Stomach (tissue), 9 donors: ENCODE measurements around the gene RAB3D. TPM values are rescaled to one million over a fixed set of nuclear protein-coding genes. Genes with fewer than 3 reads are reported as not detected.
A peak's percentile ranks its signal among the peaks of the same experiment; 100 is the strongest.

Experiments
- DNase-seq, 2 donors: peaks; one replicate each; pipeline versions ENCODE4 v3.0.0 to v3.0.0-alpha.2; 2013 to 2019
- H3K27ac ChIP-seq, 5 donors: fragments of 200-600 bp in 4 of 5; sonication (generic) in 4 of 5; one replicate each; pipeline ENCODE4 v1.5.1; 2013 to 2019; ENCODE audit warnings: mild to moderate bottlenecking in 1 of 5, moderate library complexity in 1 of 5
- H3K27me3 ChIP-seq, 3 donors: fragments of 200-600 bp; sonication (generic); one replicate each; pipeline ENCODE4 v1.5.1; 2017 to 2019; ENCODE audit warnings: mixed run types in 1 of 3
- H3K36me3 ChIP-seq, 4 donors: fragments of 200-600 bp; sonication (generic); 1 replicate in 3 of 4; 2 replicates in 1 of 4; pipeline ENCODE4 v1.5.1; 2016 to 2019
- H3K4me1 ChIP-seq, 4 donors: fragments of 200-600 bp; sonication (generic); one replicate each; pipeline ENCODE4 v1.5.1; 2016 to 2019
- H3K4me3 ChIP-seq, 4 donors: fragments of 200-600 bp; sonication (generic) in 3 of 4; one replicate each; pipeline ENCODE4 v1.5.1; 2016 to 2019; ENCODE audit warnings: mild to moderate bottlenecking in 1 of 4
- H3K9me3 ChIP-seq, 4 donors: fragments of 200-600 bp; sonication (generic); one replicate each; pipeline ENCODE4 v1.5.1; 2016 to 2019
- EP300 ChIP-seq: sonication (generic); formaldehyde crosslinking; IDR thresholded peaks from one replicate; pipeline ENCODE4 v1.6.1; 2017; ENCODE audit warnings: antibody characterized with exemption
- POLR2A ChIP-seq, 4 donors: fragments of 450-650 bp; IDR thresholded peaks; one replicate each; pipeline ENCODE4 v1.6.1; 2016; ENCODE audit warnings: antibody characterized with exemption in 4 of 4, control low read depth in 2 of 4, mild to moderate bottlenecking in 1 of 4, moderate library complexity in 1 of 4
- POLR2AphosphoS5 ChIP-seq, 3 donors: sonication (generic); formaldehyde crosslinking; IDR thresholded peaks; one replicate each; pipeline ENCODE4 v1.6.1; 2016; ENCODE audit warnings: antibody characterized with exemption in 3 of 3
- WGBS, 5 donors: extraction: QIAGEN DNeasy Blood & Tissue Kit in 3 of 5; methylation state at CpG; one replicate each; pipeline versions ENCODE4 v1.1.5 to v1.1.7; 2013 to 2018; 5-methylcytosine and 5-hydroxymethylcytosine counted together
- intact Hi-C: fragments of 100-400 bp; cut with DNase I; formaldehyde crosslinking; loops from one replicate; pipeline ENCODE4 v1.15.1; 2023; ENCODE audit warnings: low total_unique reads
- polyA plus RNA-seq, 3 donors: library from polyadenylated mRNA; stranded (reverse); fragments of 200-250 nt; gene quantifications; one replicate each; pipeline ENCODE4 v1.2.3, GENCODE V29; 2013
- total RNA-seq, 5 donors: library from RNA; depleted of rRNA; stranded (reverse); fragments of >200 nt; gene quantifications; one replicate each; pipeline versions ENCODE4 v1.1.0 to v1.2.3, GENCODE V29; 2014 to 2016
- TF ChIP-seq, protein P1 (sequence below), 7 experiments: fragments of 450-650 bp in 4 of 7; fragments of 200-600 bp in 3 of 7; sonication (generic) in 3 of 7; IDR thresholded peaks; one replicate each; pipeline ENCODE4 v1.5.1; 2016 to 2019; ENCODE audit warnings: antibody characterized with exemption in 7 of 7, control low read depth in 2 of 7, mild to moderate bottlenecking in 1 of 7
- donor health status: healthy with polysubstance abuse.
- donor health status: Bipolar disorder and iron deficiency.
- donor health status: healthy.

Gene RAB3D
- total and polyA plus RNA-seq, 8 donors, result 11.6 to 63.3 (median 19.0) TPM

- no peak overlapping the region for H3K27ac ChIP-seq
- TF ChIP-seq POLR2AphosphoS5 (IDR thresholded peaks at IDR 0.05) (no peak), EP300 (no peak), POLR2A (IDR thresholded peaks at IDR 0.05) (no peak)
- TF ChIP-seq, protein P1, sequence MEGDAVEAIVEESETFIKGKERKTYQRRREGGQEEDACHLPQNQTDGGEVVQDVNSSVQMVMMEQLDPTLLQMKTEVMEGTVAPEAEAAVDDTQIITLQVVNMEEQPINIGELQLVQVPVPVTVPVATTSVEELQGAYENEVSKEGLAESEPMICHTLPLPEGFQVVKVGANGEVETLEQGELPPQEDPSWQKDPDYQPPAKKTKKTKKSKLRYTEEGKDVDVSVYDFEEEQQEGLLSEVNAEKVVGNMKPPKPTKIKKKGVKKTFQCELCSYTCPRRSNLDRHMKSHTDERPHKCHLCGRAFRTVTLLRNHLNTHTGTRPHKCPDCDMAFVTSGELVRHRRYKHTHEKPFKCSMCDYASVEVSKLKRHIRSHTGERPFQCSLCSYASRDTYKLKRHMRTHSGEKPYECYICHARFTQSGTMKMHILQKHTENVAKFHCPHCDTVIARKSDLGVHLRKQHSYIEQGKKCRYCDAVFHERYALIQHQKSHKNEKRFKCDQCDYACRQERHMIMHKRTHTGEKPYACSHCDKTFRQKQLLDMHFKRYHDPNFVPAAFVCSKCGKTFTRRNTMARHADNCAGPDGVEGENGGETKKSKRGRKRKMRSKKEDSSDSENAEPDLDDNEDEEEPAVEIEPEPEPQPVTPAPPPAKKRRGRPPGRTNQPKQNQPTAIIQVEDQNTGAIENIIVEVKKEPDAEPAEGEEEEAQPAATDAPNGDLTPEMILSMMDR (IDR thresholded peaks at IDR 0.05), result no peak
- WGBS, 5 donors, result 59 to 69% (median 62%) methylated on average over 34 to 35 of the region's 35 CpGs
- peak in 1 of 2 donors; percentile 52 for DNase-seq
- H3K4me3 ChIP-seq, result peak overlapping the region in 1 of 4 donors; percentile 37
- H3K4me1 ChIP-seq, result peaks cover 0 to 18% (median 12%) of the 10 kb centered on the region in 4 donors
- peaks cover 12 to 93% (median 72%) of the 10 kb centered on the region in 4 donors for H3K36me3 ChIP-seq
- H3K9me3 ChIP-seq, result no peaks in the 10 kb centered on the region
- intact Hi-C loops, result no loop called here
- no peaks in the 10 kb centered on the region for H3K27me3 ChIP-seq
These were observed 22.6 kb upstream of the RAB3D start for GRCh38 chr19:11361771-11362731.

GRCh38 chr19:11361037-11361770 lies 21.7 kb upstream of the RAB3D start:
- Histone ChIP-seq H3K4me3 (peak overlapping the region in 3 of 4 donors; percentile 6 to 37 (median 26)), H3K36me3 (peaks cover 12 to 89% (median 68%) of the 10 kb centered on the region in 4 donors), H3K27me3 (no peaks in the 10 kb centered on the region), H3K9me3 (no peaks in the 10 kb centered on the region), H3K27ac (peak overlapping the region in 1 of 5 donors; percentile 39), H3K4me1 (peaks cover 3 to 27% (median 18%) of the 10 kb centered on the region in 4 donors)
- TF ChIP-seq POLR2AphosphoS5 (IDR thresholded peaks at IDR 0.05) (peak in 1 of 3 donors; percentile 12), EP300 (no peak)
- 30 to 51% (median 32%) methylated on average over 25 to 43 of the region's 43 CpGs for WGBS, 5 donors
- intact Hi-C loops, result no loop called here
- DNase-seq, result peak; percentile 88 to 93

DNA sequence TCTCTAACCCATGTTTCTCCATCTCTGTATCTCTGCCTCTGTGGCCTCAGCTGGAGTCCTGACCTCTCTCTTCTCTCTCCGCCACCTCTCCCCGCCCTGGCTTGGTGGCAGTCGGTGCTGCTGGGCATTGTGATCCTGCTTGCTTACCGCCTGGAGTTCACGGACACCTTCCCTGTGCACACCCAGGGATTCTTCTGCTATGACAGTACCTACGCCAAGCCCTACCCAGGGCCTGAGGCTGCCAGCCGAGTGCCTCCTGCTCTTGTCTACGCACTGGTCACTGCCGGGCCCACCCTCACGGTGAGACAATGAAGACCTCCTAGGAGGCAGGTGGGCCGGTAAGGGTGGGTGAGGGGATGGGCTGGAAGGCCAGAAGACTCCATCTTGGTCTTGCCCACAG lies 20.0 kb upstream of the RAB3D start:
- Histone ChIP-seq H3K36me3 (peaks cover 8 to 71% (median 50%) of the 10 kb centered on the region in 4 donors), H3K9me3 (no peaks in the 10 kb centered on the region), H3K4me1 (peaks cover 12 to 42% (median 34%) of the 10 kb centered on the region in 4 donors), H3K4me3 (no peak overlapping the region), H3K27me3 (no peaks in the 10 kb centered on the region), H3K27ac (no peak overlapping the region)
- no peak for DNase-seq
- TF ChIP-seq POLR2AphosphoS5 (IDR thresholded peaks at IDR 0.05), result no peak
- TF ChIP-seq, protein P1 (IDR thresholded peaks at IDR 0.05), result no peak
- TF ChIP-seq POLR2A (IDR thresholded peaks at IDR 0.05), result no peak
- TF ChIP-seq EP300, result no peak
- WGBS, 5 donors, result 82 to 92% (median 87%) methylated on average over 11 of the region's 11 CpGs
- intact Hi-C loops, result no loop called here

DNA sequence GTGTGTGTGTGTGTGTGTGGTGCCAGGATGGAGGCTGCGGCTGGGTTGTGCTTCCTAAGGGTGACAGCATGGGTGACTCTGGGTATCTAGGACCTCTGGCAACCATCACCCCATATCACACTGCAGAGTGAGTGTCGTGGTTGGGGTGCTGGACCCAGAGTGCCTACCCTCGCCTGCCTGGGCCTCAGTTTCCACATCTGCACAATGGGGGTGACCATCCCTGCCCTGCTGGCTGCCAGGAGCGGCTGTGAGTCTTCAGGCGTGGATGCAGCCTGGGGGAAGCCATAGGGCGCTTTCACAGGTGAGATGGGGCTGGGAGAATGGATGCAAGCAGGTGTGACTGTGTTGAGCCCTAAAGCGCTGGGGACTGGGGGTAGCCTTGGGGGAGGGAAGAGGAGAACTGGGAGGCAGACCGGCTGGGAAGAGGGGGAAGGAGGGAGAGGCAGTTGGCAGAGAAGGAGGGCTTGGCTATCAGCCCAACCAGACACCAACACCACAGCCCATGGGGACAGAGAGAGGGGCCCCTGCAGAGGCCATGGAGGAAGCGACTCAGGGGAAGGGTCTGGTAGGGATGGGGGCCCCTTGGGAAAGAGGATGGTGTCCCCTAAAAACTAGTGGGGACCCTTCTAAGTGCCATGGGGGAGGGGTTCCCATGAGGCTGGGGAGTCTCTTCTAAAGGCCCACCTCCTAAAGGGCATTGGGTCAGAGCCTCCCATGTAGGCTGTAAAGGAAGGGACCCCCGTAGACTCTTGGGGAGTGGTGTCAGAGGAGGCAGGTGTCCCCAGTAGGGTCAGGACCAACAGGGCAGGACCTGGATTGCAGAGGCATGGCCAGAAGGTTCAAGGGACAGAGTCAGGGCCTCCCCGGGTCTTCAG lies 17.5 kb upstream of the RAB3D start:
- 78 to 91% (median 81%) methylated on average over 9 to 11 of the region's 11 CpGs for WGBS, 5 donors
- H3K9me3 ChIP-seq, result no peaks in the 10 kb centered on the region

More for the DNA sequence above, 17.5 kb upstream of the RAB3D start:
- intact Hi-C loops, result no loop called here
- H3K27ac ChIP-seq, result peak overlapping the region in 1 of 5 donors; percentile 80
- H3K36me3 ChIP-seq, result peaks cover 0 to 46% (median 27%) of the 10 kb centered on the region in 4 donors
- TF ChIP-seq EP300, result no peak
- TF ChIP-seq, protein P1 (IDR thresholded peaks at IDR 0.05), result no peak
- no peak for TF ChIP-seq POLR2A (IDR thresholded peaks at IDR 0.05)
- no peak for TF ChIP-seq POLR2AphosphoS5 (IDR thresholded peaks at IDR 0.05)
- peak overlapping the region in 1 of 4 donors; percentile 66 for H3K4me3 ChIP-seq
- no peak for DNase-seq
- peaks cover 12 to 42% (median 34%) of the 10 kb centered on the region in 4 donors for H3K4me1 ChIP-seq
- H3K27me3 ChIP-seq, result no peaks in the 10 kb centered on the region
